Gastrocnemius medialis (tissue), 4 donors: ENCODE data around the gene ST6GALNAC3.

Source experiments
- POLR2A ChIP-seq, 2 donors: fragments of 450-650 bp; IDR thresholded peaks; one replicate each; pipeline ENCODE4 v1.6.1; 2017; ENCODE audit warnings: antibody characterized with exemption in 2 of 2, mild to moderate bottlenecking in 2 of 2, moderate library complexity in 2 of 2
- TF ChIP-seq, protein P1 (sequence below), 5 experiments: fragments of 450-650 bp in 3 of 5; fragments of 200-600 bp in 2 of 5; sonication (generic) in 2 of 5; IDR thresholded peaks in 4 of 5; conservative IDR thresholded peaks in 1 of 5; 1 replicate in 4 of 5; 2 replicates in 1 of 5; pipeline ENCODE4 v1.5.1; 2016 to 2019; ENCODE audit warnings: antibody characterized with exemption in 5 of 5, mild to moderate bottlenecking in 3 of 5, moderate library complexity in 3 of 5

GRCh38 chr1:76083189-76083588 lies 8.6 kb downstream of the ST6GALNAC3 start:
- TF ChIP-seq, protein P1, sequence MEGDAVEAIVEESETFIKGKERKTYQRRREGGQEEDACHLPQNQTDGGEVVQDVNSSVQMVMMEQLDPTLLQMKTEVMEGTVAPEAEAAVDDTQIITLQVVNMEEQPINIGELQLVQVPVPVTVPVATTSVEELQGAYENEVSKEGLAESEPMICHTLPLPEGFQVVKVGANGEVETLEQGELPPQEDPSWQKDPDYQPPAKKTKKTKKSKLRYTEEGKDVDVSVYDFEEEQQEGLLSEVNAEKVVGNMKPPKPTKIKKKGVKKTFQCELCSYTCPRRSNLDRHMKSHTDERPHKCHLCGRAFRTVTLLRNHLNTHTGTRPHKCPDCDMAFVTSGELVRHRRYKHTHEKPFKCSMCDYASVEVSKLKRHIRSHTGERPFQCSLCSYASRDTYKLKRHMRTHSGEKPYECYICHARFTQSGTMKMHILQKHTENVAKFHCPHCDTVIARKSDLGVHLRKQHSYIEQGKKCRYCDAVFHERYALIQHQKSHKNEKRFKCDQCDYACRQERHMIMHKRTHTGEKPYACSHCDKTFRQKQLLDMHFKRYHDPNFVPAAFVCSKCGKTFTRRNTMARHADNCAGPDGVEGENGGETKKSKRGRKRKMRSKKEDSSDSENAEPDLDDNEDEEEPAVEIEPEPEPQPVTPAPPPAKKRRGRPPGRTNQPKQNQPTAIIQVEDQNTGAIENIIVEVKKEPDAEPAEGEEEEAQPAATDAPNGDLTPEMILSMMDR (IDR thresholded peaks at IDR 0.05 in 4 of 5, conservative IDR thresholded peaks at IDR 0.05 in 1 of 5), result no peak
- TF ChIP-seq POLR2A (IDR thresholded peaks at IDR 0.05), result no peak
